SK-N-SH (cell line): ENCODE measurements around the gene PADI2. TPM values are rescaled to one million over a fixed set of nuclear protein-coding genes. Genes with fewer than 3 reads are reported as not detected.

Experiments used
- CTCF ChIA-PET: fragments of 300-600, 350-600 bp; formaldehyde crosslinking; extraction: SDS; loops from one replicate; lab custom pipeline; 2021; lab: Yijun Ruan, JAX
- POLR2A ChIA-PET: fragments of 350-600 bp; sonication (Branson Sonifier 250); formaldehyde crosslinking; extraction: SDS; loops from one replicate; lab custom pipeline; 2020; ENCODE audit warnings: antibody characterized with exemption, inconsistent platforms; lab: Yijun Ruan, JAX
- DNase-seq: peaks from one replicate; pipeline ENCODE4 v3.0.0; 2012
- H2AFZ ChIP-seq: fragments of 200-600 bp; sonication (generic); 2 replicates; pipeline ENCODE4 v1.8.1; 2016; ENCODE audit warnings: antibody characterized with exemption, mild to moderate bottlenecking, low read depth
- H3F3A ChIP-seq: fragments of 200-600 bp; sonication (generic); replicated peaks from 2 replicates; pipeline ENCODE3; 2016; ENCODE audit warnings: antibody characterized with exemption, mild to moderate bottlenecking; ENCODE audit not compliant: insufficient read depth
- H3K27ac ChIP-seq, 2 experiments: fragments of 200-500 bp in 1 of 2; fragments of 200-600 bp in 1 of 2; sonication (Bioruptor generic) in 1 of 2; sonication (generic), shearing (Covaris generic) in 1 of 2; 2 replicates each; pipeline versions ENCODE4 v1.5.1 to v1.6.1; 2014 to 2016; ENCODE audit warnings: low read depth in 2 of 2, inconsistent platforms in 1 of 2, low read length in 1 of 2, mild to moderate bottlenecking in 1 of 2, mixed read lengths in 1 of 2
- H3K27me3 ChIP-seq: fragments of 200-600 bp; sonication (generic), shearing (Covaris generic); 2 replicates; pipeline ENCODE4 v1.6.1; 2016; ENCODE audit warnings: mixed run types; ENCODE audit not compliant: insufficient read depth
- H3K36me3 ChIP-seq, 2 experiments: fragments of 200-500 bp in 1 of 2; fragments of 200-600 bp in 1 of 2; sonication (Bioruptor generic) in 1 of 2; sonication (generic) in 1 of 2; replicated peaks in 1 of 2; 2 replicates each; pipeline versions ENCODE3 to v1.5.1; 2014 to 2016; ENCODE audit warnings: low read length in 1 of 2, mild to moderate bottlenecking in 1 of 2; ENCODE audit not compliant: insufficient read depth in 2 of 2, control insufficient read depth in 1 of 2
- H3K4me1 ChIP-seq, 2 experiments: fragments of 200-500 bp in 1 of 2; fragments of 200-600 bp in 1 of 2; sonication (Bioruptor generic) in 1 of 2; sonication (generic), shearing (Covaris generic) in 1 of 2; 2 replicates each; pipeline versions ENCODE4 v1.5.1 to v1.6.1; 2014 to 2016; ENCODE audit warnings: low read depth in 1 of 2, low read length in 1 of 2, mixed run types in 1 of 2; ENCODE audit not compliant: insufficient read depth in 2 of 2, control insufficient read depth in 1 of 2
- H3K4me2 ChIP-seq: fragments of 200-600 bp; sonication (generic), shearing (Covaris generic); 2 replicates; pipeline ENCODE4 v1.6.1; 2017; ENCODE audit warnings: mixed run types
- H3K4me3 ChIP-seq, 2 experiments: fragments of 200-500 bp in 1 of 2; fragments of 200-600 bp in 1 of 2; sonication (Bioruptor generic) in 1 of 2; sonication (generic), shearing (Covaris generic) in 1 of 2; 2 replicates each; pipeline versions ENCODE4 v1.5.1 to v1.8.1; 2014 to 2016; ENCODE audit warnings: low read depth in 2 of 2, inconsistent platforms in 1 of 2, low read length in 1 of 2, mild to moderate bottlenecking in 1 of 2, mixed read lengths in 1 of 2, moderate library complexity in 1 of 2
- H3K79me2 ChIP-seq: fragments of 200-600 bp; sonication (generic); 2 replicates; pipeline ENCODE4 v1.8.1; 2017; ENCODE audit warnings: mild to moderate bottlenecking; ENCODE audit not compliant: insufficient read depth
- H3K9ac ChIP-seq: fragments of 200-600 bp; sonication (generic); 2 replicates; pipeline ENCODE4 v1.6.1; 2017; ENCODE audit warnings: mixed run types
- H3K9me2 ChIP-seq: fragments of 200-600 bp; sonication (generic); 2 replicates; pipeline ENCODE4 v1.6.1; 2017; ENCODE audit warnings: mixed run types
- H3K9me3 ChIP-seq: fragments of 200-600 bp; sonication (generic); 2 replicates; pipeline ENCODE4 v1.6.1; 2017; ENCODE audit warnings: mixed run types, mild to moderate bottlenecking, moderate library complexity
- H4K20me1 ChIP-seq: fragments of 200-600 bp; sonication (generic); 2 replicates; pipeline ENCODE4 v1.6.1; 2017; ENCODE audit warnings: mild to moderate bottlenecking, mixed run types; ENCODE audit not compliant: insufficient read depth
- CTCF ChIP-seq: fragments of 200-600 bp; sonication (generic); IDR thresholded peaks from 2 replicates; pipeline ENCODE4 v1.6.1; 2017; ENCODE audit warnings: antibody characterized with exemption, mild to moderate bottlenecking, moderate library complexity
- ELF1 ChIP-seq: IDR thresholded peaks from 2 replicates; pipeline ENCODE4 v1.4.0; 2012
- EP300 ChIP-seq, 2 experiments: IDR thresholded peaks; 2 replicates each; pipeline versions ENCODE4 v1.4.0 to v1.6.1; 2012; ENCODE audit warnings: borderline replicate concordance in 1 of 2, low read depth in 1 of 2, low read length in 1 of 2
- FOXJ3 ChIP-seq: sonication (generic); formaldehyde crosslinking; IDR thresholded peaks from 2 replicates; pipeline ENCODE4 v1.5.1; 2020; ENCODE audit warnings: mild to moderate bottlenecking, missing genetic modification reagents
- GATA2 ChIP-seq: sonication (generic); formaldehyde crosslinking; IDR thresholded peaks from 2 replicates; pipeline ENCODE4 v1.5.0; 2020; ENCODE audit warnings: mild to moderate bottlenecking, missing genetic modification reagents
- IRF3 ChIP-seq: fragments of 150-350 bp; IDR thresholded peaks from 2 replicates; pipeline ENCODE4 v1.6.1; 2016; ENCODE audit warnings: mild to moderate bottlenecking, low read depth, low read length
- JUND ChIP-seq: IDR thresholded peaks from 2 replicates; pipeline ENCODE4 v1.4.0; 2012
- NFIC ChIP-seq: IDR thresholded peaks from 2 replicates; pipeline ENCODE4 v1.4.0; 2012; ENCODE audit warnings: borderline replicate concordance
- NRF1 ChIP-seq: IDR thresholded peaks from 2 replicates; pipeline ENCODE4 v1.6.1; 2012; ENCODE audit warnings: low read depth, mild to moderate bottlenecking, low read length
- POLR2AphosphoS5 ChIP-seq: IDR thresholded peaks from 2 replicates; pipeline ENCODE4 v1.6.1; 2012; ENCODE audit warnings: low read depth, low read length
- RCOR1 ChIP-seq: fragments of 150-350 bp; IDR thresholded peaks from 2 replicates; pipeline ENCODE4 v1.6.1; 2017; ENCODE audit warnings: antibody characterized with exemption, low read length
- REST ChIP-seq: IDR thresholded peaks from 2 replicates; pipeline ENCODE4 v1.6.1; 2012; ENCODE audit warnings: mild to moderate bottlenecking, low read depth, low read length, moderate library complexity
- RFX5 ChIP-seq: IDR thresholded peaks from 2 replicates; pipeline ENCODE4 v1.6.1; 2012; ENCODE audit warnings: mild to moderate bottlenecking, improper control_type of control experiment, low read length
- SIN3A ChIP-seq: IDR thresholded peaks from 2 replicates; pipeline ENCODE4 v1.6.1; 2012; ENCODE audit warnings: low read depth, mild to moderate bottlenecking, low read length, moderate library complexity, borderline replicate concordance
- TCF12 ChIP-seq: IDR thresholded peaks from 2 replicates; pipeline ENCODE4 v1.4.0; 2012
- USF1 ChIP-seq: IDR thresholded peaks from 2 replicates; pipeline ENCODE4 v1.4.0; 2012; ENCODE audit warnings: low read depth, borderline replicate concordance
- YY1 ChIP-seq: IDR thresholded peaks from 2 replicates; pipeline ENCODE4 v1.4.0; 2012; ENCODE audit warnings: low read depth, mild to moderate bottlenecking
- WGBS: methylation state at CpG from one replicate; pipeline ENCODE4 v1.1.6; 2017; ENCODE audit warnings: low lambda C conversion rate; 5-methylcytosine and 5-hydroxymethylcytosine counted together
- polyA plus RNA-seq, 3 experiments: library from polyadenylated mRNA; depleted of rRNA; stranded (reverse); fragments of >200 nt; gene quantifications; 2 replicates each; pipeline ENCODE4 v1.2.3, GENCODE V29; 2012

The PADI2 gene
- polyA plus RNA-seq, 1 of the 3 experiments (the other 2 are of a cell fraction), result 0.58 TPM

- WGBS, result 74% methylated on average over 8 of the region's 16 CpGs
- H3K4me2 ChIP-seq, result no peak overlapping the region
- CTCF ChIA-PET, result interaction anchor here (0.5 to 1.0 kb wide), 2 partner anchors 47 to 127 kb away, joined by 3 read pairs; no protein-coding TSS in a partner anchor
These were observed 40.0 kb downstream of the PADI2 start for GRCh38 chr1:17078991-17079868.

More at GRCh38 chr1:17078991-17079868, 40.0 kb downstream of the PADI2 start:
- Histone ChIP-seq H3K9me3 (no peaks in the 10 kb centered on the region), H3K27me3 (no peaks in the 10 kb centered on the region; the same call in 1 of the 2 replicates), H3F3A (no peaks in the 10 kb centered on the region), H3K36me3 (no peaks in the 10 kb centered on the region), H2AFZ (no peak overlapping the region), H3K27ac (no peak overlapping the region), H3K9me2 (no peaks in the 10 kb centered on the region), H3K4me3 (no peak overlapping the region), H3K9ac (no peak overlapping the region), H3K79me2 (no peaks in the 10 kb centered on the region), H3K4me1 (no peaks in the 10 kb centered on the region), H4K20me1 (no peaks in the 10 kb centered on the region)
- POLR2A ChIA-PET, result no interaction called here
- no peak for DNase-seq
- TF ChIP-seq REST (no peak), SIN3A (no peak), JUND (no peak), USF1 (no peak), TCF12 (no peak), EP300 (IDR thresholded peaks at IDR 0.05; ENCODE audit: borderline replicate concordance in 1 of 2, low read depth in 1 of 2, low read length in 1 of 2) (no peak), GATA2 (no peak), ELF1 (no peak), CTCF (no peak), POLR2AphosphoS5 (no peak), NRF1 (no peak), NFIC (no peak), IRF3 (no peak), RCOR1 (no peak), YY1 (no peak), RFX5 (no peak), FOXJ3 (CRISPR knock-in tag) (no peak)
